HFFc6 (cell line): ENCODE measurements around the gene SLC8A1. TPM values are rescaled to one million over a fixed set of nuclear protein-coding genes. Genes with fewer than 3 reads are reported as not detected.

Experiments
- DNase-seq: peaks from one replicate; pipeline ENCODE4 v3.0.0-alpha.2; 2018
- H3K27ac Mint-ChIP-seq: 2 replicates; pipeline ENCODE4 v1.8.0; 2020; ENCODE audit warnings: mild to moderate bottlenecking, mixed read lengths
- H3K27me3 Mint-ChIP-seq: 2 replicates; pipeline ENCODE4 v1.8.0; 2021; ENCODE audit warnings: mild to moderate bottlenecking, moderate library complexity, mixed read lengths; ENCODE audit not compliant: insufficient read depth
- H3K36me3 Mint-ChIP-seq: 2 replicates; pipeline ENCODE4 v1.8.0; 2021; ENCODE audit warnings: low read depth, mixed read lengths
- H3K4me1 Mint-ChIP-seq: 2 replicates; pipeline ENCODE4 v1.8.0; 2020; ENCODE audit warnings: low read depth, mixed read lengths
- H3K4me3 Mint-ChIP-seq: 2 replicates; pipeline ENCODE4 v1.8.0; 2020; ENCODE audit warnings: mild to moderate bottlenecking, moderate library complexity, mixed read lengths
- H3K9me3 Mint-ChIP-seq: 2 replicates; pipeline ENCODE4 v1.8.0; 2020; ENCODE audit warnings: mild to moderate bottlenecking, mixed read lengths
- CTCF ChIP-seq: fragments of 200-600 bp; sonication (generic); IDR thresholded peaks from 2 replicates; pipeline ENCODE4 v1.5.0; 2021; ENCODE audit warnings: antibody characterized with exemption, mild to moderate bottlenecking
- total RNA-seq, 6 experiments: library from RNA; stranded (reverse); fragmentation: NEBNext Ultra II Directional; extraction: Animal tissue kit (Norgen Biotek cat#: 25700); gene quantifications; 2 replicates in 1 of 6; 3 replicates in 5 of 6; pipeline ENCODE4 v1.2.3, GENCODE V29; 2021

SLC8A1 gene
- total RNA-seq, 6 experiments from 2014 or later: 71.5 to 96.9 (median 92.2) TPM

GRCh38 chr2:40210968-40211353 is 240.9 kb downstream of the SLC8A1 start:
- no peak for TF ChIP-seq CTCF
- H3K36me3 Mint-ChIP-seq: peaks cover 31% of the 10 kb centered on the region

GRCh38 chr2:40210344-40210967 is 241.4 kb downstream of the SLC8A1 start:
- H3K27ac Mint-ChIP-seq: no peak overlapping the region
- TF ChIP-seq CTCF: no peak
- H3K36me3 Mint-ChIP-seq: peaks cover 32% of the 10 kb centered on the region
- peaks cover 81% of the 10 kb centered on the region for H3K4me1 Mint-ChIP-seq
- H3K4me3 Mint-ChIP-seq: no peak overlapping the region
- H3K27me3 Mint-ChIP-seq: no peaks in the 10 kb centered on the region; the same call in 1 of the 2 replicates
- no peak for DNase-seq
- peaks cover under 1% of the 10 kb centered on the region; the same call in 1 of the 2 replicates for H3K9me3 Mint-ChIP-seq

More at GRCh38 chr2:40210968-40211353, 240.9 kb downstream of the SLC8A1 start:
- Mint-ChIP-seq H3K9me3 (no peaks in the 10 kb centered on the region), H3K27me3 (no peaks in the 10 kb centered on the region; the same call in 1 of the 2 replicates), H3K27ac (no peak overlapping the region), H3K4me1 (peaks cover 81% of the 10 kb centered on the region), H3K4me3 (no peak overlapping the region)
- no peak for DNase-seq

GRCh38 chr2:40209761-40210160 is 242.1 kb downstream of the SLC8A1 start:
- Mint-ChIP-seq H3K27ac (no peak overlapping the region), H3K4me3 (no peak overlapping the region), H3K4me1 (peaks cover 82% of the 10 kb centered on the region), H3K27me3 (no peaks in the 10 kb centered on the region; the same call in 1 of the 2 replicates), H3K9me3 (peaks cover 3% of the 10 kb centered on the region; the same call in 1 of the 2 replicates), H3K36me3 (peaks cover 36% of the 10 kb centered on the region)
- no peak for DNase-seq
- no peak for TF ChIP-seq CTCF

GRCh38 chr2:40208463-40208862 is 243.4 kb downstream of the SLC8A1 start:
- peaks cover 36% of the 10 kb centered on the region for H3K36me3 Mint-ChIP-seq
- no peak for TF ChIP-seq CTCF
- H3K27ac Mint-ChIP-seq: no peak overlapping the region
- no peak overlapping the region for H3K4me3 Mint-ChIP-seq
- no peaks in the 10 kb centered on the region; the same call in 1 of the 2 replicates for H3K27me3 Mint-ChIP-seq
- peaks cover 82% of the 10 kb centered on the region for H3K4me1 Mint-ChIP-seq
- peaks cover 3% of the 10 kb centered on the region; the same call in 1 of the 2 replicates for H3K9me3 Mint-ChIP-seq
- DNase-seq: peak; percentile 4

- peaks cover 16% of the 10 kb centered on the region for H3K36me3 Mint-ChIP-seq
- no peaks in the 10 kb centered on the region for H3K27me3 Mint-ChIP-seq
- TF ChIP-seq CTCF: no peak
- no peak overlapping the region for H3K4me3 Mint-ChIP-seq
- DNase-seq: peak; percentile 40
- peaks cover 82% of the 10 kb centered on the region for H3K4me1 Mint-ChIP-seq
- peaks cover 3% of the 10 kb centered on the region; the same call in 1 of the 2 replicates for H3K9me3 Mint-ChIP-seq
- H3K27ac Mint-ChIP-seq: peak overlapping the region; percentile 78; the same call in 1 of the 2 replicates
Measured at GRCh38 chr2:40204268-40204667, 247.6 kb downstream of the SLC8A1 start.
